Neural cell (in vitro differentiated cells): ENCODE data around the gene OR2D3. TPM values are rescaled to one million over a fixed set of nuclear protein-coding genes. Genes with fewer than 3 reads are reported as not detected.

Source experiments
- H2AFZ ChIP-seq: fragments of 200-600, 300-800 bp; sonication (generic), shearing (Covaris generic); 2 replicates; pipeline ENCODE4 v1.6.0; 2014; ENCODE audit warnings: low read depth, mild to moderate bottlenecking, antibody characterized with exemption, low read length, moderate library complexity
- H3F3A ChIP-seq: fragments of 200-600 bp; shearing (Covaris generic); 2 replicates; pipeline ENCODE4 v1.6.1; 2016; ENCODE audit warnings: mild to moderate bottlenecking, moderate library complexity, mixed read lengths, antibody characterized with exemption, low read length; ENCODE audit not compliant: insufficient read depth, poor library complexity, severe bottlenecking
- H3K27ac ChIP-seq: fragments of 200-600, 300-800 bp; sonication (generic), shearing (Covaris generic); 2 replicates; pipeline ENCODE4 v1.5.1; 2014; ENCODE audit warnings: mild to moderate bottlenecking, low read length, moderate library complexity
- H3K27me3 ChIP-seq: fragments of 300-800, 200-600 bp; sonication (generic), shearing (Covaris generic); 2 replicates; pipeline ENCODE4 v1.6.0; 2014; ENCODE audit warnings: mild to moderate bottlenecking, low read depth, low read length, moderate library complexity; ENCODE audit not compliant: insufficient read depth
- H3K36me3 ChIP-seq: fragments of 300-800, 200-600 bp; sonication (generic), shearing (Covaris generic); 2 replicates; pipeline ENCODE4 v1.5.1; 2014; ENCODE audit warnings: mild to moderate bottlenecking, antibody characterized with exemption, low read length, moderate library complexity; ENCODE audit not compliant: insufficient read depth
- H3K4me2 ChIP-seq: fragments of 300-800, 200-600 bp; sonication (generic), shearing (Covaris generic); 2 replicates; pipeline ENCODE4 v1.6.0; 2014; ENCODE audit warnings: mild to moderate bottlenecking, low read length
- H3K4me3 ChIP-seq: fragments of 300-800, 200-600 bp; sonication (generic), shearing (Covaris generic); 2 replicates; pipeline ENCODE4 v1.5.1; 2014; ENCODE audit warnings: mild to moderate bottlenecking, low read length, moderate library complexity
- H3K79me2 ChIP-seq: fragments of 200-600 bp; shearing (Covaris generic); replicated peaks from 2 replicates; pipeline ENCODE4 v1.6.0; 2014; ENCODE audit warnings: mild to moderate bottlenecking, low read length, moderate library complexity; ENCODE audit not compliant: insufficient read depth
- H3K9ac ChIP-seq: fragments of 300-800, 200-600 bp; sonication (generic), shearing (Covaris generic); 2 replicates; pipeline ENCODE4 v1.6.1; 2016; ENCODE audit warnings: mild to moderate bottlenecking, low read length, mixed read lengths
- H3K9me2 ChIP-seq: fragments of 200-600 bp; shearing (Covaris generic); 2 replicates; pipeline ENCODE4 v1.6.1; 2016; ENCODE audit warnings: mild to moderate bottlenecking, low read length, mixed read lengths; ENCODE audit not compliant: insufficient read depth
- H3K9me3 ChIP-seq: fragments of 200-600, 300-800 bp; sonication (generic), shearing (Covaris generic); 2 replicates; pipeline ENCODE4 v1.6.1; 2016; ENCODE audit warnings: mild to moderate bottlenecking, mixed run types, low read length, moderate library complexity, mixed read lengths
- H4K20me1 ChIP-seq: fragments of 200-600 bp; shearing (Covaris generic); 2 replicates; pipeline ENCODE4 v1.6.1; 2016; ENCODE audit warnings: mild to moderate bottlenecking, mixed run types; ENCODE audit not compliant: insufficient read depth
- CTCF ChIP-seq: fragments of 450-650 bp; IDR thresholded peaks from 2 replicates; pipeline ENCODE4 v1.5.1; 2014; ENCODE audit warnings: antibody characterized with exemption, mild to moderate bottlenecking, moderate library complexity; ENCODE audit not compliant: poor library complexity, severe bottlenecking
- EP300 ChIP-seq: fragments of 450-650 bp; conservative IDR thresholded peaks from 2 replicates; pipeline ENCODE4 v1.6.1; 2014; ENCODE audit warnings: antibody characterized with exemption, mild to moderate bottlenecking, moderate library complexity; ENCODE audit not compliant: poor library complexity, severe bottlenecking
- EZH2 ChIP-seq: fragments of 200-600, 300-800 bp; shearing (Covaris generic), sonication (generic); IDR thresholded peaks from 2 replicates; pipeline ENCODE4 v1.6.1; 2014; ENCODE audit warnings: antibody characterized with exemption, low read length, borderline replicate concordance, mild to moderate bottlenecking; ENCODE audit not compliant: insufficient read depth, poor library complexity, severe bottlenecking
- MXI1 ChIP-seq: fragments of 450-650 bp; conservative IDR thresholded peaks from 2 replicates; pipeline ENCODE4 v1.6.1; 2014; ENCODE audit warnings: antibody characterized with exemption, mild to moderate bottlenecking; ENCODE audit not compliant: poor library complexity, severe bottlenecking
- POLR2AphosphoS5 ChIP-seq: IDR thresholded peaks from 2 replicates; pipeline ENCODE4 v1.6.1; 2012
- RAD21 ChIP-seq: fragments of 450-650 bp; conservative IDR thresholded peaks from 2 replicates; pipeline ENCODE4 v1.6.1; 2014; ENCODE audit warnings: antibody characterized with exemption, mild to moderate bottlenecking, moderate library complexity
- REST ChIP-seq: IDR thresholded peaks from 2 replicates; pipeline ENCODE4 v1.6.1; 2012; ENCODE audit warnings: borderline replicate concordance
- SMC3 ChIP-seq: fragments of 450-650 bp; conservative IDR thresholded peaks from 2 replicates; pipeline ENCODE4 v1.6.1; 2014; ENCODE audit warnings: antibody characterized with exemption, mild to moderate bottlenecking, moderate library complexity; ENCODE audit not compliant: poor library complexity
- TAF1 ChIP-seq: IDR thresholded peaks from 2 replicates; pipeline ENCODE4 v1.6.1; 2012; ENCODE audit warnings: low read depth
- polyA plus RNA-seq: library from polyadenylated mRNA; depleted of rRNA; stranded (reverse); fragments of >200 nt; gene quantifications from 2 replicates; pipeline ENCODE4 v1.2.3, GENCODE V29; 2014

The OR2D3 gene
- polyA plus RNA-seq, 1 donor from 2014 or later = not detected

- H3K4me2 ChIP-seq = no peak overlapping the region
- no peaks in the 10 kb centered on the region for H4K20me1 ChIP-seq
- H3K27me3 ChIP-seq = no peaks in the 10 kb centered on the region
- no peaks in the 10 kb centered on the region for H3F3A ChIP-seq
- H2AFZ ChIP-seq = no peak overlapping the region
- no peaks in the 10 kb centered on the region for H3K36me3 ChIP-seq
- no peaks in the 10 kb centered on the region for H3K79me2 ChIP-seq
- H3K9ac ChIP-seq = no peak overlapping the region
- no peak overlapping the region for H3K4me3 ChIP-seq
- H3K27ac ChIP-seq = no peak overlapping the region
- H3K9me2 ChIP-seq = no peaks in the 10 kb centered on the region
- TF ChIP-seq POLR2AphosphoS5 (no peak), EP300 (no peak), RAD21 (no peak), CTCF (no peak), SMC3 (no peak)
- no peaks in the 10 kb centered on the region for H3K9me3 ChIP-seq
Measured at GRCh38 chr11:6894097-6894496, 26.7 kb upstream of the OR2D3 start.

GRCh38 chr11:6895010-6895409 lies 25.8 kb upstream of the OR2D3 start:
- Histone ChIP-seq H2AFZ (no peak overlapping the region), H3F3A (no peaks in the 10 kb centered on the region), H3K9me3 (no peaks in the 10 kb centered on the region), H3K79me2 (no peaks in the 10 kb centered on the region), H3K9me2 (no peaks in the 10 kb centered on the region), H3K27me3 (no peaks in the 10 kb centered on the region), H3K4me3 (no peak overlapping the region), H3K9ac (no peak overlapping the region), H3K4me2 (no peak overlapping the region), H3K27ac (no peak overlapping the region), H4K20me1 (no peaks in the 10 kb centered on the region), H3K36me3 (no peaks in the 10 kb centered on the region)
- TF ChIP-seq EZH2 (no peak), SMC3 (no peak), POLR2AphosphoS5 (no peak), RAD21 (no peak), CTCF (no peak), MXI1 (no peak), EP300 (no peak), REST (no peak), TAF1 (no peak)
